ENCODE measurements around the gene GPR32. TPM values are rescaled to one million over a fixed set of nuclear protein-coding genes. Genes with fewer than 3 reads are reported as not detected.
"Not testable (repeated sequence)": the region's sequence is repeated elsewhere in the genome, so short reads cannot be mapped to it uniquely, and the experiment has no call there.

Gene GPR32
- polyA plus RNA-seq, 4 donors = not detected

DNA sequence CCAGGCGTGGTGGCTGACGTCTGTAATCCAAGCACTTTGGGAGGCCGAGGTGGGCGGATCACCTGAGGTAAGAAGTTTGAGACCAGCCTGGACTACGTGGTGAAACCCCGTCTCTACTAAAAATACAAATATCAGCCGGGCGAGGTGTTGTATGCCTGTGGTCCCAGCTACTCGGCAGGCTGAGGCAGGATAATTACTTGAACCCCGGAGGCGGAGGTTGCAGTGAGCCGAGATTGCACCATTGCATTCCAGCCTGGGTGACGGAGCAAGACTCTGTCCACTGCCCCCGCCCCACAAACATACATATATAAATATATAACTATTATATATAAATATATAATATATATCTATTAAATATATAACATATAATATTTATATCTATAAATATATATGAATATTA, 23.1 kb upstream of the GPR32 start:
- not testable (repeated sequence) for DNase-seq (ENCODE audit: low read depth in 4 of 4, low spot score in 3 of 4)

GRCh38 chr19:50749490-50749889, 20.8 kb upstream of the GPR32 start:
- DNase-seq (ENCODE audit: low read depth in 4 of 4, low spot score in 3 of 4) = no peak

DNA sequence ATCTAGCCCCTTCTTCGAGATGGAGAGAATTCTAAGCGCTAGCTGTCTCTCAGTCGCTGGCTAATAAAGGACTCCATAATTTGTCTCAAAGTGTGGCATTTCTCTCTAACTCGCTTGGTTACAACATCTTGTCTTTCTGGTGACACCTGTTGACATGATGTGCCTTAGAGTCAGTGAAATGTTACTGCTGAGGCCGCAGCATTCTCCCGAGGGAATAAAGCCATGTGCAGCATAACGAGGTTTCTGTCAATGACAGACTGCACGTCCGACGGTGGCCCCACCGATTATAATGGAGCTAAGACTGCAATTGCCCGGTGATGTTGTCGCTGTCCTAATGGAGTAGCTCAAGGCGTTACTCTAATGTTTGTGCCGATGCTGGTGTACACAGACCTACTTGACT, 20.3 kb upstream of the GPR32 start:
- no peak for DNase-seq (ENCODE audit: low read depth in 4 of 4, low spot score in 3 of 4)

DNA sequence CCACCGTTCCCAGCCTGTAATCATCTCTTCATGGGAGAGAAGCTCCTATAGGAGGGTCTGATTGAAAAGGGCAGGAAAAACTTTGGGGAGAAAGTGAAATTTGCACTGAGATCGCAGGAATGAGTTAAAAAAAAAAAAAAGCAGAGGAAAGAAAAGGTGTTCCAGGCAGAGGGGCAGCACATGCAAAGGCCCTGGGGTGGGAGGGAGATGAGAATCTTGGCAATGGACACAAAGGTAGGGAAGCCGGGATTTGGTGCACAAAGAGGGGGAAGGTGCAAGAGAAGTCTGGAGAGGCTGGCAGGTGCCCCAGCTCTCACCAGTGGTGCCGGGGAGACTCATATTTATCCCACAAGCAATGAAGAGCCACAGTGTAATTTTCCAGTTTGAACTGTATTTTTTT, 16.4 kb upstream of the GPR32 start:
- DNase-seq (ENCODE audit: low read depth in 4 of 4, low spot score in 3 of 4) = no peak

GRCh38 chr19:50756244-50756643, 14.0 kb upstream of the GPR32 start:
- not testable (repeated sequence) for DNase-seq (ENCODE audit: low read depth in 4 of 4, low spot score in 3 of 4)

DNA sequence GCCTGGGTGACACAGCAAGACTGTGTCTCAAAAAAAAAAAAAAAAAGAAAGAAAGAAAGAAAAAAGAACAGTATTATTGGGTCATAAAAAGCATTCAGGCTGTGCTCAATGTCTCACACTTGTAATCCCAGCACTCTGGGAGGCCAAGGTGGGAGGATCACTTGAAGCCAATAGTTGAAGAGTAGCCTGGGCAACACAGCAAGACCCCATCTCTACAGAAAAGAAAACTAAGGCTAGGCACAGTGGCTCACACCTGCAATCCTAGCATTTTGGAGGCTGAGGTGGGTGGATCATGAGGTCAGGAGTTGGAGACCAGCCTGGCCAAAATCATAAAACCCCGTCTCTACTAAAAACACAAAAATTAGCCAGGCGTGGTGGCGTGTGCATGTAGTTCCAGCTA, 12.6 kb upstream of the GPR32 start:
- not testable (repeated sequence) for DNase-seq (ENCODE audit: low read depth in 4 of 4, low spot score in 3 of 4)

GRCh38 chr19:50759076-50759475, 11.2 kb upstream of the GPR32 start:
- DNase-seq (ENCODE audit: low read depth in 4 of 4, low spot score in 3 of 4) = not testable (repeated sequence)

GRCh38 chr19:50759886-50760285, 10.4 kb upstream of the GPR32 start:
- no peak for DNase-seq (ENCODE audit: low read depth in 4 of 4, low spot score in 3 of 4)

DNA sequence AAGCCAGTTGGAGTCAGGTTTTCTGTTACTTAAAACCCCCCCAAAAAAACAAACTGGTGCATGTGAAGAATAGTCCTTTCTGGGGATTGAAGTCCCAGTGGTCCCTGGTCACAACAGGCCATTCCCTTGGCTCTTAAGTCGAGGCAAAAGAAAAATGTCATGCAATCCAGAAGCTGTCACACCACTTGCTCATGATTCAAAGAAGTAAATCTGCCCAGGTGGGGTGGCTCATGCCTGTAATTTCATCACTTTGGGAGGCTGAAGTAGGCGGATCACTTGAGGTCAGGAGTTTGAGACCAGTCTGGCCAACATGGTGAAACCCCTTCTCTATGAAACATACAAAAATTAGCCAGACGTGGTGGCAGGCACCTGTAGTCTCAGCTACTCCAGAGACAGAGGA, 8.8 kb upstream of the GPR32 start:
- DNase-seq (ENCODE audit: low read depth in 4 of 4, low spot score in 3 of 4) = not testable (repeated sequence)

DNA sequence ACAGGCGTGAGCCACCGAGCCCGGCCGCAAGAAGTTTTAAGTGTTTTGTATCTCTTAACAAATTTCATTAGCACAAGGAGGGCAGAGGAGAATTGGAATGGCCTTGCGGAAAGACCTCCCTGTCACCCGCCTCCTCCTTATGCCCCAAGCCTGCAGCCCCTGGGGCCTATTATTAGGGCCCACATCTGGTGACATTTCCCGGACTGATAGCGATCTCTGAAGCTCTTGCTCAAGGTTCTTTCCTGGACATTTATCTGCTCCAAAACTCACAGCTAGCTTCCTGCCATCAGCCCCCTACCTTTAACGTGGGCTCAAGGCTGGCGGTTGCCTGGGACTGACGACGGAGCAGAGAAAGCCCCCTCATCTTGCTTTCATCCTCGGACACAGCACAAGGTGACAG, 6.7 kb upstream of the GPR32 start:
- DNase-seq (ENCODE audit: low read depth in 4 of 4, low spot score in 3 of 4) = not testable (repeated sequence)

DNA sequence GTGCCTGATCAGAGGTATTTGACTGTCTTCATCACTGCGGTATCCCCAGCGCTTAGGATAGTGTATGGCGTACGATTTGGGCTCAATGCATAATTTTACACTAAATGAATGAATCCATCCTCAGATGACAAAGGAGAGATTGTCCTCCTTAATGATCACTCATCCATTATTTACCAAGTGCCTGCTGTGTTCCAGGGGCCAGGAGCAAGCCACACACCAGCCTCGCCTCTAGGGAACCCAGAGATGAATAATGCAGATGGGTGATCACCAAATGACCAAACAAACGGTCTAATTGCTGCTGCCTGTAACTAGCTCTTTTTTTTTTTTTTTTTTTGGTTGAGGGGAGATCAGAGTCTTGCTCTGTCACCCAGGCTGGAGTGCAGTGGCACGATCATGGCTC, 5.9 kb upstream of the GPR32 start:
- no peak for DNase-seq (ENCODE audit: low read depth in 4 of 4, low spot score in 3 of 4)

DNA sequence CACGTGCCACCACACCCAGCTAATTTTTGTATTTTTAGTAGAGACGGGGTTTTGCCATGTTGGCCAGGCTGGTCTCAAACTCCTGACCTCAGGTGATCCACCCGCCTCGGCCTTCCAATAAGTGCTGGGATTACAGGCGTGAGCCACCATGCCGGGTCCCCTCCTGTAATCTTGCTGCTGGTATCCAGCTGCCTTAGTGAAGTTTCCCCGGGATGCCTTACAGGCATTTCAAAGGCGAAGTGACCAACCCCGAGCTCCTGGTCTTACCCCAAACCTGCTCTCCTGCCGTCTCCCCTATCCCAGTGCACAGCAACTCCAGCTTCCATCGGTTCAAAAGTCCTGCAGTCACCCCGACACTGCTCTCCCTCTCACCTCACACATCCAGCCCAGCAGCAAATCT, 3.5 kb upstream of the GPR32 start:
- not testable (repeated sequence) for DNase-seq (ENCODE audit: low read depth in 4 of 4, low spot score in 3 of 4)

DNA sequence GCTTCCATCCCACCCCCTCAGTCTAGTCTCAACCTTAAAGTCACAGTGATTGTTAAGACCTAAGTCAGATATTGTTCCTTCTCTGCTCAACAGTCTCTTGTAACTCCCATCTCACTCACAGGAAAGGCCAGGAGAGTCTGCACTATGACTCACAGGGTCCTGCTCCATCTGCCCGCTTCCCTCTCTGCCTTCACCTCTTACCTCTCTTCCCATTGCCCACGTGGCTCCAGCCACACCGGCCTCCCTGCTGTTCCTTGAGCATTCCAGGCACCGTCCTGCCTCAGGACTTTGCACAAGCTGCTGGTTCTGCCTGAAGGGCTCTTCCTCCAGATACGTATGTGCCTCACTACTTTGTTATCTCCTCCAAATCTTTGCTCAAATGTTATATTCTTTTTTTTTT, 3.0 kb upstream of the GPR32 start:
- not testable (repeated sequence) for DNase-seq (ENCODE audit: low read depth in 4 of 4, low spot score in 3 of 4)

- DNase-seq (ENCODE audit: low read depth in 4 of 4, low spot score in 3 of 4) = no peak
Observed at GRCh38 chr19:50768277-50768676, 2.0 kb upstream of the GPR32 start.

- no peak for DNase-seq (ENCODE audit: low read depth in 4 of 4, low spot score in 3 of 4)
Observed at GRCh38 chr19:50770888-50771287, 624 bp downstream of the GPR32 start.

GRCh38 chr19:50772476-50772875, 2.2 kb downstream of the GPR32 start:
- no peak for DNase-seq (ENCODE audit: low read depth in 4 of 4, low spot score in 3 of 4)

GRCh38 chr19:50772912-50773311, 2.6 kb downstream of the GPR32 start:
- DNase-seq (ENCODE audit: low read depth in 4 of 4, low spot score in 3 of 4) = not testable (repeated sequence)

DNA sequence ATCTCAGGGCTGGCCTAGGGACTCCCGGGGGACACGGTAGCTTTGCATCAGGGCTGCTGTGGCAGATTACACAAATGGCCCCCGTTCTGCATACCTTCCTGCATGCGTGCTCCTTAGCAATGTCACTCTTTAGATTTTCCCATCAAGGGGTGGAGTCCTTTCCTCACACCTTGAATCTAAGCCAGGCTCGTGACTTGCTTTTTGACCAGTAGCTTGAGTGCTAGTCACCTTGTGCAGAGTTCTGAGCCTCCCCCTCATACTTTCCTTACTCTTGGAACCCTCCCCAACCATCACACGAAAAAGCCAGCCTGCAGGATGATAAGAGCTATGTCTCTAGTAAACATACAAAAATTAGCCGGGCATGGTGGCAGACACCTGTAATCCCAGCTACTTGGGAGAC, 3.2 kb downstream of the GPR32 start:
- not testable (repeated sequence) for DNase-seq (ENCODE audit: low read depth in 4 of 4, low spot score in 3 of 4)

DNA sequence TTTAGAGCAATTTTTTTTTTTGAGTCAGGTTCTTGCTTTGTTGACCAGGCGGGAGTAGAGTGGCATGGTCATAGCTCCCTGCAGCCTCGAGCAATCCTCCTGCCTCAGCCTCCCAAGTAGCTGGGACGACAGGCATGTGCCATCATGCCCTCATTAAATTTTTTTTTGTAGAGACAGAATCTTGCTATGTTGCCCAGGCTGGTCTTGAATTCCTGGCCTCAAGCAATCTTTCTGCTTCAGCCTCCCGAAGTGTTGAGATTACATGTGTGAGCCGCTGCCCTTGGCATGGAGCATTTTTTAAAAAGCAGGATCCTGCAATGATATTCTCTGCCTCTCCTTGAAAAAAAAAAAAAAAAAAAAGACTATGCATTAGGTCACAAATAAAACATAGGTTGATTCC, 5.9 kb downstream of the GPR32 start:
- no peak for DNase-seq (ENCODE audit: low read depth in 4 of 4, low spot score in 3 of 4)

GRCh38 chr19:50777261-50777660, 7.0 kb downstream of the GPR32 start:
- no peak for DNase-seq (ENCODE audit: low read depth in 4 of 4, low spot score in 3 of 4)

GRCh38 chr19:50777830-50778303, 7.6 kb downstream of the GPR32 start:
- DNase-seq (ENCODE audit: low read depth in 4 of 4, low spot score in 3 of 4) = no peak

DNA sequence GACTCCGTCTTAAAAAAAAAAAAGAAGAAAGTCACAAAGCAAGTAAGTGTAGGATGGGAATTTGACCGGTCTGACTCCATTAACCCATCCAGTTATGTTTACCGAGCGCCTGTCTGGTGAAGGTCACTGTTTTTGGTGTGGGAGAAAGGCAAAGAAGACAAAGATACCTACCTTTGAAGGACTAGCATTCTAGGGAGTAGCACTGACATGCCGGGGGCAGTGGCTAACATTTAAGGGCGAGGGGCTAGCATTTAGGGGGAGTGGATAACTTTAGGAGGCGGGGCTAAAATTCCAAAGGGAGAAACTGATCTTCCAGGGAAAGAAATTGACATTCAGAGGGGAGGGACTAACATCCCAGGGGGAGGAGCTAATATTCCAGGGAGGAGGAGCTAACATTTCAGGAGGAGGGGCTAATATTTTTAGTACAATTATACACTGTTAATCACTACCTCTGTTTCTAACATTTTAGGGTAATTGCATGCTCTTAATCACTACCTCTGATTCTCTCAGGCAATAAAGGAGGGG, 8.7 kb downstream of the GPR32 start:
- no peak for DNase-seq (ENCODE audit: low read depth in 4 of 4, low spot score in 3 of 4)
